ENCODE results near the gene PEAR1.

PEAR1 gene

DNA sequence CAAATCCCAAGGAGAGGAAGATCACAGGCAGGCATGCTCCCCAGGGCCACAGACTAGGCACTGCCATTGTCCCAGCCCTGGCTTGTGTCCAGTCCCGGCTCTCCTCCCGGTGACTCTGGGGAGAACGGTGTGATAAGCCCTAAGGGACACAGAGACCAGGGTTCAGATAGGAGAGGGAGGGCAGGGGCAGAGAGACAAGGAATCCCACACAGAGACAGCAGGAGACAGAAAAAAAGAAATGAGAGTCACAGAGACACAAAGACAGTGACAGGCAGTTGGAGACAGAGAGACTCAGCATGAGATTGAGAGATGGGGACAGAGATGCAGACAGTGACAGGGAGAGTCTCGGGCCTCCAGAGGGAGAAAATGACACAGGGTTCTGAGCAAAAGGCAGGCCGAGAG lies 35.0 kb upstream of the PEAR1 start:
- Histone ChIP-seq H3K79me2 (ENCODE audit: insufficient read depth, low read length) (no peaks in the 10 kb centered on the region), H3K4me3 (ENCODE audit: low read depth in 1 of 2, low read length in 2 of 2) (no peak overlapping the region), H3K27ac (ENCODE audit: low read length) (no peak overlapping the region), H2AFZ (ENCODE audit: low read depth, low read length) (no peak overlapping the region), H3K36me3 (ENCODE audit: insufficient read depth, low read length) (no peaks in the 10 kb centered on the region), H3K9me3 (ENCODE audit: insufficient read depth, low read length, severe bottlenecking) (no peaks in the 10 kb centered on the region), H3K4me1 (ENCODE audit: insufficient read depth, low read length) (peaks cover 20% of the 10 kb centered on the region), H3K9ac (ENCODE audit: low read depth, low read length) (no peak overlapping the region), H4K20me1 (ENCODE audit: insufficient read depth, low read length) (peaks cover 7% of the 10 kb centered on the region), H3K27me3 (ENCODE audit: insufficient read depth, low read length, poor library complexity) (peaks cover 53% of the 10 kb centered on the region), H3K4me2 (ENCODE audit: insufficient read depth, low read length) (no peak overlapping the region)
- no peak for ATAC-seq (ENCODE audit: insufficient read depth, low read depth)
- no peak for DNase-seq
- no peak for TF ChIP-seq EZH2 (IDR thresholded peaks at IDR 0.05; ENCODE audit: borderline replicate concordance, low read depth, low read length, severe bottlenecking)
- TF ChIP-seq, protein P1, sequence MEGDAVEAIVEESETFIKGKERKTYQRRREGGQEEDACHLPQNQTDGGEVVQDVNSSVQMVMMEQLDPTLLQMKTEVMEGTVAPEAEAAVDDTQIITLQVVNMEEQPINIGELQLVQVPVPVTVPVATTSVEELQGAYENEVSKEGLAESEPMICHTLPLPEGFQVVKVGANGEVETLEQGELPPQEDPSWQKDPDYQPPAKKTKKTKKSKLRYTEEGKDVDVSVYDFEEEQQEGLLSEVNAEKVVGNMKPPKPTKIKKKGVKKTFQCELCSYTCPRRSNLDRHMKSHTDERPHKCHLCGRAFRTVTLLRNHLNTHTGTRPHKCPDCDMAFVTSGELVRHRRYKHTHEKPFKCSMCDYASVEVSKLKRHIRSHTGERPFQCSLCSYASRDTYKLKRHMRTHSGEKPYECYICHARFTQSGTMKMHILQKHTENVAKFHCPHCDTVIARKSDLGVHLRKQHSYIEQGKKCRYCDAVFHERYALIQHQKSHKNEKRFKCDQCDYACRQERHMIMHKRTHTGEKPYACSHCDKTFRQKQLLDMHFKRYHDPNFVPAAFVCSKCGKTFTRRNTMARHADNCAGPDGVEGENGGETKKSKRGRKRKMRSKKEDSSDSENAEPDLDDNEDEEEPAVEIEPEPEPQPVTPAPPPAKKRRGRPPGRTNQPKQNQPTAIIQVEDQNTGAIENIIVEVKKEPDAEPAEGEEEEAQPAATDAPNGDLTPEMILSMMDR (IDR thresholded peaks at IDR 0.05; ENCODE audit: borderline replicate concordance, extremely low read depth, low read length, poor library complexity, severe bottlenecking) = no peak

DNA sequence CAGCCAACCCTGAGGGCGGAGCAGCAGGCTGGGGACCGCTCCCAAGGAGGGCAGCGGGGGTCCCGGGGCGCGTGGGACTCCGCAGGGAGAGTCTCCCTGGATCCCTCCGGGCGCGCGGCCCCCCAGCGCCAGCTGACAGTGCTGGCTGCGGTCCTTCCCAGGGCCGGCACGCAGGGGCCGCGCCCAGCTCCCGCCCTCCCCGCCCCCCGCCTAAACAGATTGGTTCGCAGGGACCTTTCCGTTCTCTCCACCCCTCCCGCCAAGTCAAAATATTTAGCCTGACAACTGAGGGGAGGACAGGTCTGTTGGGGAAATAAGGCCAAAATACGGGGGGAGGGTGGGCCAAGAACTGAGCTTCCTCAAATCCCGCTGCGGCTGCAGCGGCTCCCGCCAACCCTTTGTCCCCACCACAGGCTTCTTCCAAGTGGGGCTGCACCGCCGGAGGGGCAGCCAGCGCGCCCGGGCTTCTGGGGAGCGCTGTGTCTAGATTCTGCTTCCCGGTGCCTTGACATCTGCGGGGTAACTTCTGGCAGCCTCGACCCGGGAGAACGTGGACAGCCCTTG lies 34.5 kb upstream of the PEAR1 start, which contains the start of gene INSRR:
INSRR (minus strand) TSS at position 159 of the 564 bp plus-strand sequence. CDS start 496 bp downstream, outside the sequence.
- Histone ChIP-seq H3K27ac (ENCODE audit: low read length) (no peak within 1 kb of the TSS), H4K20me1 (ENCODE audit: insufficient read depth, low read length) (peaks cover 10% of the 10 kb centered on the region), H3K36me3 (ENCODE audit: insufficient read depth, low read length) (no peaks in the 10 kb centered on the region), H3K9me3 (ENCODE audit: insufficient read depth, low read length, severe bottlenecking) (no peaks in the 10 kb centered on the region), H2AFZ (ENCODE audit: low read depth, low read length) (no peak within 1 kb of the TSS), H3K9ac (ENCODE audit: low read depth, low read length) (no peak within 1 kb of the TSS), H3K4me1 (ENCODE audit: insufficient read depth, low read length) (peaks cover 20% of the 10 kb centered on the region), H3K4me2 (ENCODE audit: insufficient read depth, low read length) (no peak within 1 kb of the TSS), H3K27me3 (ENCODE audit: insufficient read depth, low read length, poor library complexity) (peaks cover 56% of the 10 kb centered on the region), H3K79me2 (ENCODE audit: insufficient read depth, low read length) (no peaks in the 10 kb centered on the region), H3K4me3 (ENCODE audit: low read depth in 1 of 2, low read length in 2 of 2) (no peak within 1 kb of the TSS)
- no peak for ATAC-seq (ENCODE audit: insufficient read depth, low read depth)
- DNase-seq = no peak
- no peak for TF ChIP-seq EZH2 (IDR thresholded peaks at IDR 0.05; ENCODE audit: borderline replicate concordance, low read depth, low read length, severe bottlenecking)
- TF ChIP-seq, protein P1 (IDR thresholded peaks at IDR 0.05; ENCODE audit: borderline replicate concordance, extremely low read depth, low read length, poor library complexity, severe bottlenecking) = no peak

DNA sequence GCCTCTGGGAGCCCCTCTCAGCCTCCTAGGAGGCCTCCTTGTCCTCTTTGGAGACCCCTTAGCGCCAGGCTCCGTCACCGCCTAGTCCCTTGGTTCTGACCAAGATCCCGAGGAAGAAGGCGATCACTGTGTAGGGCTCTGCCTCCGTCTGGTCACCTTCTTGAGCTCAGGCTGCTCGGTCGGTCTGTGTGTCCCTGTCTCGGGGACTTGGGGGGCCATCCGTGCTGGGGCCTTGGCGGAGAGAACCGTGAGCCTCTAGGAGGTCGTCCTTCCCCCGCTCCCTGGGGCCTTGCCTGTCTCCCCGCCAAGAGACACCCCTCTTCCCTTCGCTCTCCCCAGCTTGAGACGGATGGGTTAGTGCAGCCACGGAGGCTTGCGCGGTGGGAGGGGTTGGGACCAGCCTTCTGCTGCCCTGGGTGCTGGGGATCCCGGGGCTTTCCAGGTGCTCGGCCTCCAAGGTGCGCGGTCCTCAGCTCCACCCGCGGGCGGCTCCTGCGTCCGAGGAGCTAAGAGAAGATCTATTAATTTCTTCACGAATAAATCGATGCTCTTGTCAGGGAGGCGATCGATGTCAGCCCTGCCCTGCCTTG lies 33.9 kb upstream of the PEAR1 start:
- no peak for DNase-seq

More for the DNA sequence above, 33.9 kb upstream of the PEAR1 start:
- no peak for ATAC-seq (ENCODE audit: insufficient read depth, low read depth)
- TF ChIP-seq, protein P1 (IDR thresholded peaks at IDR 0.05; ENCODE audit: borderline replicate concordance, extremely low read depth, low read length, poor library complexity, severe bottlenecking) = no peak
- no peak for TF ChIP-seq EZH2 (IDR thresholded peaks at IDR 0.05; ENCODE audit: borderline replicate concordance, low read depth, low read length, severe bottlenecking)
- Histone ChIP-seq H3K4me2 (ENCODE audit: insufficient read depth, low read length) (no peak overlapping the region), H4K20me1 (ENCODE audit: insufficient read depth, low read length) (peaks cover 11% of the 10 kb centered on the region), H3K9me3 (ENCODE audit: insufficient read depth, low read length, severe bottlenecking) (no peaks in the 10 kb centered on the region), H3K9ac (ENCODE audit: low read depth, low read length) (no peak overlapping the region), H3K27ac (ENCODE audit: low read length) (no peak overlapping the region), H3K79me2 (ENCODE audit: insufficient read depth, low read length) (no peaks in the 10 kb centered on the region), H3K4me3 (ENCODE audit: low read depth in 1 of 2, low read length in 2 of 2) (no peak overlapping the region), H2AFZ (ENCODE audit: low read depth, low read length) (no peak overlapping the region), H3K27me3 (ENCODE audit: insufficient read depth, low read length, poor library complexity) (peaks cover 56% of the 10 kb centered on the region), H3K36me3 (ENCODE audit: insufficient read depth, low read length) (no peaks in the 10 kb centered on the region), H3K4me1 (ENCODE audit: insufficient read depth, low read length) (peaks cover 20% of the 10 kb centered on the region)
